Sigmoid colon (tissue), 4 donors: ENCODE measurements around the gene UBR2.

Source experiments
- POLR2A ChIP-seq, 2 donors: fragments of 450-650 bp; IDR thresholded peaks; one replicate each; pipeline ENCODE4 v1.6.1; 2016; ENCODE audit warnings: antibody characterized with exemption in 2 of 2, mild to moderate bottlenecking in 2 of 2, moderate library complexity in 2 of 2
- POLR2AphosphoS5 ChIP-seq, 4 donors: sonication (generic); formaldehyde crosslinking; IDR thresholded peaks; one replicate each; pipeline ENCODE4 v1.6.1; 2017; ENCODE audit warnings: antibody characterized with exemption in 4 of 4
- TF ChIP-seq, protein P1 (sequence below), 4 experiments: fragments of 450-650 bp in 3 of 4; fragments of 200-600 bp in 1 of 4; IDR thresholded peaks; one replicate each; pipeline ENCODE4 v1.5.1; 2016 to 2019; ENCODE audit warnings: antibody characterized with exemption in 4 of 4, mild to moderate bottlenecking in 3 of 4, moderate library complexity in 2 of 4

DNA sequence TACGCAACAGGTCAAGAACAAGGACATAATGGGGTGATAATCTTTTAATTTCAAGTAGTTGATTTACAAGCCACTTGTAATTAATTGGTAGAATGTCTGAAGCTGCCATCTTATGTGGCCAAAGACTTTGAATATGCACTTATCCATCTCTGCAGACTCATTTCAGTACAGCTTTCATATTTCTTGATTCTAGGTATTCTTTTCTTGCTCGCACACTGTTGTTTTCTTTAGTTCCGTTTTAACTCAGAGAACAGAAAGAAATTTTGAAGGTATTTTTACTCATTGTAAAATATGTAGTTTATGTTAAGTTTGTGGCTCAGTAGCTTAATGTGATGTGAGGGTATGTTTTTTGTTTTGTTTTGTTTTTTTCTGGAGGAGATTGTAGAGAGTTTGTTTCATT lies 73.9 kb downstream of the UBR2 start:
- TF ChIP-seq POLR2A (IDR thresholded peaks at IDR 0.05): no peak
- TF ChIP-seq, protein P1, sequence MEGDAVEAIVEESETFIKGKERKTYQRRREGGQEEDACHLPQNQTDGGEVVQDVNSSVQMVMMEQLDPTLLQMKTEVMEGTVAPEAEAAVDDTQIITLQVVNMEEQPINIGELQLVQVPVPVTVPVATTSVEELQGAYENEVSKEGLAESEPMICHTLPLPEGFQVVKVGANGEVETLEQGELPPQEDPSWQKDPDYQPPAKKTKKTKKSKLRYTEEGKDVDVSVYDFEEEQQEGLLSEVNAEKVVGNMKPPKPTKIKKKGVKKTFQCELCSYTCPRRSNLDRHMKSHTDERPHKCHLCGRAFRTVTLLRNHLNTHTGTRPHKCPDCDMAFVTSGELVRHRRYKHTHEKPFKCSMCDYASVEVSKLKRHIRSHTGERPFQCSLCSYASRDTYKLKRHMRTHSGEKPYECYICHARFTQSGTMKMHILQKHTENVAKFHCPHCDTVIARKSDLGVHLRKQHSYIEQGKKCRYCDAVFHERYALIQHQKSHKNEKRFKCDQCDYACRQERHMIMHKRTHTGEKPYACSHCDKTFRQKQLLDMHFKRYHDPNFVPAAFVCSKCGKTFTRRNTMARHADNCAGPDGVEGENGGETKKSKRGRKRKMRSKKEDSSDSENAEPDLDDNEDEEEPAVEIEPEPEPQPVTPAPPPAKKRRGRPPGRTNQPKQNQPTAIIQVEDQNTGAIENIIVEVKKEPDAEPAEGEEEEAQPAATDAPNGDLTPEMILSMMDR (IDR thresholded peaks at IDR 0.05): no peak
- no peak for TF ChIP-seq POLR2AphosphoS5 (IDR thresholded peaks at IDR 0.05)
